Measurements from ENCODE around the gene PLEKHA1.

DNA sequence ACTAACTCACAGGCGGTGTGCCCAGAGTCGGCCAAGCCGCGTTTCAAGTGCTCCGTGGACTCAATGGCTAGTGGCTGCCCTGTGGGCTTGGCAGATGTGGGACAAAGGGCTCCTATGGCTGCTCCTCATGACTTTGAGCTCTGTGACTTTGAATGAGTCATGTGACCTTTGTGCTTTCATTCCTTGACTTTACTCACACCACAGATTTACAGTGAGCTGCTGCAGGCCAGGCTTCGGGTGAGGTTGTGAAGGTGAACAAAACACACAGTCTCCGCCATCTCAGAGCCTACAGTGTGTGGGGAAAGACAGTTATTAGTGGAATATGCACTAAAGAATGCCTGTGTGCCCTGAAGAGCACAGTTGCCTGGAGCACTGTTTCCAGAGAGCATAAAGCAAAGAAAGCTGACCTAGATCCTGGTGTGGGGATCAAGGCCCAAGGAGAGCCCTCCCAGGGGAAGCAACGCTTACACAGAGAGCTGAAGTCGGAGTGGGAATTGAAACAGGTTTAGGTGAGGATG lies 29.7 kb upstream of the PLEKHA1 start:
- TF ChIP-seq POLR2AphosphoS5 (IDR thresholded peaks at IDR 0.05) (no peak), EP300 (IDR thresholded peaks at IDR 0.05) (no peak), POLR2A (IDR thresholded peaks at IDR 0.05; ENCODE audit: low read depth) (no peak)
- TF ChIP-seq, protein P1, sequence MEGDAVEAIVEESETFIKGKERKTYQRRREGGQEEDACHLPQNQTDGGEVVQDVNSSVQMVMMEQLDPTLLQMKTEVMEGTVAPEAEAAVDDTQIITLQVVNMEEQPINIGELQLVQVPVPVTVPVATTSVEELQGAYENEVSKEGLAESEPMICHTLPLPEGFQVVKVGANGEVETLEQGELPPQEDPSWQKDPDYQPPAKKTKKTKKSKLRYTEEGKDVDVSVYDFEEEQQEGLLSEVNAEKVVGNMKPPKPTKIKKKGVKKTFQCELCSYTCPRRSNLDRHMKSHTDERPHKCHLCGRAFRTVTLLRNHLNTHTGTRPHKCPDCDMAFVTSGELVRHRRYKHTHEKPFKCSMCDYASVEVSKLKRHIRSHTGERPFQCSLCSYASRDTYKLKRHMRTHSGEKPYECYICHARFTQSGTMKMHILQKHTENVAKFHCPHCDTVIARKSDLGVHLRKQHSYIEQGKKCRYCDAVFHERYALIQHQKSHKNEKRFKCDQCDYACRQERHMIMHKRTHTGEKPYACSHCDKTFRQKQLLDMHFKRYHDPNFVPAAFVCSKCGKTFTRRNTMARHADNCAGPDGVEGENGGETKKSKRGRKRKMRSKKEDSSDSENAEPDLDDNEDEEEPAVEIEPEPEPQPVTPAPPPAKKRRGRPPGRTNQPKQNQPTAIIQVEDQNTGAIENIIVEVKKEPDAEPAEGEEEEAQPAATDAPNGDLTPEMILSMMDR (IDR thresholded peaks at IDR 0.05): no peak
